ENCODE measurements around the gene OPRPN.

OPRPN gene

GRCh38 chr4:70437197-70437596 lies 39.5 kb downstream of the OPRPN start:
- POLR2A ChIA-PET: no interaction called here
- no peak for DNase-seq (ENCODE audit: extremely low spot score)
- no peak for TF ChIP-seq SP1 (IDR thresholded peaks at IDR 0.05)
- no peak for TF ChIP-seq TARDBP (IDR thresholded peaks at IDR 0.05)
- TF ChIP-seq FOXK2 (IDR thresholded peaks at IDR 0.05): no peak
- no peak for TF ChIP-seq LEF1 (IDR thresholded peaks at IDR 0.05; ENCODE audit: borderline replicate concordance)
- no peak for TF ChIP-seq CTBP1 (IDR thresholded peaks at IDR 0.05; ENCODE audit: borderline replicate concordance)
- no peak for TF ChIP-seq L3MBTL2 (conservative IDR thresholded peaks at IDR 0.05)
- no peak for TF ChIP-seq HDGF (IDR thresholded peaks at IDR 0.05; ENCODE audit: borderline replicate concordance)
- TF ChIP-seq ELF4 (IDR thresholded peaks at IDR 0.05): no peak
- no peak for TF ChIP-seq FOXM1 (IDR thresholded peaks at IDR 0.05; ENCODE audit: borderline replicate concordance)
- TF ChIP-seq SUZ12 (IDR thresholded peaks at IDR 0.05): no peak
- TF ChIP-seq PKNOX1 (IDR thresholded peaks at IDR 0.05): no peak
- no peak for TF ChIP-seq BHLHE40 (IDR thresholded peaks at IDR 0.05; ENCODE audit: borderline replicate concordance)
- no peak for TF ChIP-seq ARNT (IDR thresholded peaks at IDR 0.05)
- TF ChIP-seq ZNF384 (IDR thresholded peaks at IDR 0.05): no peak
- TF ChIP-seq NFRKB (IDR thresholded peaks at IDR 0.05): no peak
- no peak for TF ChIP-seq FOXA1 (IDR thresholded peaks at IDR 0.05)
- CTCF ChIA-PET: no interaction called here

- CTCF ChIA-PET: no interaction called here
- no peak for TF ChIP-seq ARNT (IDR thresholded peaks at IDR 0.05)
- no peak for TF ChIP-seq CTBP1 (IDR thresholded peaks at IDR 0.05; ENCODE audit: borderline replicate concordance)
- no peak for TF ChIP-seq HDGF (IDR thresholded peaks at IDR 0.05; ENCODE audit: borderline replicate concordance)
- TF ChIP-seq ZNF384 (IDR thresholded peaks at IDR 0.05): no peak
- TF ChIP-seq L3MBTL2 (conservative IDR thresholded peaks at IDR 0.05): no peak
- no peak for TF ChIP-seq FOXK2 (IDR thresholded peaks at IDR 0.05)
- no peak for TF ChIP-seq ELF4 (IDR thresholded peaks at IDR 0.05)
- no peak for TF ChIP-seq FOXM1 (IDR thresholded peaks at IDR 0.05; ENCODE audit: borderline replicate concordance)
- no peak for TF ChIP-seq SP1 (IDR thresholded peaks at IDR 0.05)
- TF ChIP-seq BHLHE40 (IDR thresholded peaks at IDR 0.05; ENCODE audit: borderline replicate concordance): no peak
- no peak for TF ChIP-seq PKNOX1 (IDR thresholded peaks at IDR 0.05)
- TF ChIP-seq NFRKB (IDR thresholded peaks at IDR 0.05): no peak
- TF ChIP-seq FOXA1 (IDR thresholded peaks at IDR 0.05): no peak
- TF ChIP-seq TARDBP (IDR thresholded peaks at IDR 0.05): no peak
- TF ChIP-seq SUZ12 (IDR thresholded peaks at IDR 0.05): no peak
- no peak for TF ChIP-seq LEF1 (IDR thresholded peaks at IDR 0.05; ENCODE audit: borderline replicate concordance)
- POLR2A ChIA-PET: no interaction called here
- DNase-seq (ENCODE audit: extremely low spot score): no peak
Observed at GRCh38 chr4:70442474-70442873, 44.7 kb downstream of the OPRPN start.

DNA sequence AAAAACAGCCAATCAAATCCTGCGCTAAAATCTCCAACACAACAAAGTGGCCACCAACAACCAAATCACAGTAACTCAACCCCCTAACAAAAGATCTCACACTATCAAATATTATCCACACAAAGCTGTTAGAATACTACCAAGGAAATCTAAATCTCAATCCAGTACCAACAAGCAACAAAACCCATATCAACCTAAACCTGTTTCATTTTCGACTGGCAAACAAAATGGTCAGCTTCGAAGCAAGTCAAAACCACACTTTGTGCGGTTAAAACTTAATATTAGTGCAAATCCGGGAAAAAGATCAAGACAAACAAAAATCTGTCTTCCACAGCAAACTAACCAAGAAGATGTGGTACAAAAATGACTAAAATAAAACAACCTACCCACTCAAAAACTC lies 45.6 kb downstream of the OPRPN start:
- ChIA-PET CTCF (no interaction called here), POLR2A (no interaction called here)
- DNase-seq (ENCODE audit: extremely low spot score): no peak
- TF ChIP-seq ARNT (IDR thresholded peaks at IDR 0.05) (no peak), SP1 (IDR thresholded peaks at IDR 0.05) (no peak), ELF4 (IDR thresholded peaks at IDR 0.05) (no peak), FOXA1 (IDR thresholded peaks at IDR 0.05) (no peak), FOXM1 (IDR thresholded peaks at IDR 0.05; ENCODE audit: borderline replicate concordance) (no peak), FOXK2 (IDR thresholded peaks at IDR 0.05) (no peak)

- POLR2A ChIA-PET: no interaction called here
- no peak for TF ChIP-seq SUZ12 (IDR thresholded peaks at IDR 0.05)
- no peak for TF ChIP-seq FOXM1 (IDR thresholded peaks at IDR 0.05; ENCODE audit: borderline replicate concordance)
- TF ChIP-seq ARNT (IDR thresholded peaks at IDR 0.05): no peak
- TF ChIP-seq PKNOX1 (IDR thresholded peaks at IDR 0.05): no peak
- TF ChIP-seq FOXA1 (IDR thresholded peaks at IDR 0.05): no peak
- TF ChIP-seq HDGF (IDR thresholded peaks at IDR 0.05; ENCODE audit: borderline replicate concordance): no peak
- TF ChIP-seq FOXK2 (IDR thresholded peaks at IDR 0.05): no peak
- TF ChIP-seq CTBP1 (IDR thresholded peaks at IDR 0.05; ENCODE audit: borderline replicate concordance): no peak
- TF ChIP-seq NFRKB (IDR thresholded peaks at IDR 0.05): no peak
- no peak for TF ChIP-seq ZNF384 (IDR thresholded peaks at IDR 0.05)
- TF ChIP-seq LEF1 (IDR thresholded peaks at IDR 0.05; ENCODE audit: borderline replicate concordance): no peak
- no peak for TF ChIP-seq SP1 (IDR thresholded peaks at IDR 0.05)
- no peak for TF ChIP-seq L3MBTL2 (conservative IDR thresholded peaks at IDR 0.05)
- no peak for TF ChIP-seq ELF4 (IDR thresholded peaks at IDR 0.05)
- no peak for TF ChIP-seq BHLHE40 (IDR thresholded peaks at IDR 0.05; ENCODE audit: borderline replicate concordance)
- no peak for TF ChIP-seq TARDBP (IDR thresholded peaks at IDR 0.05)
- CTCF ChIA-PET: no interaction called here
- DNase-seq (ENCODE audit: extremely low spot score): no peak
Observed at GRCh38 chr4:70449220-70449619, 51.5 kb downstream of the OPRPN start.

GRCh38 chr4:70452946-70453345 lies 55.2 kb downstream of the OPRPN start:
- POLR2A ChIA-PET: no interaction called here
- CTCF ChIA-PET: no interaction called here
- TF ChIP-seq SP1 (IDR thresholded peaks at IDR 0.05): no peak
- no peak for TF ChIP-seq BHLHE40 (IDR thresholded peaks at IDR 0.05; ENCODE audit: borderline replicate concordance)
- TF ChIP-seq LEF1 (IDR thresholded peaks at IDR 0.05; ENCODE audit: borderline replicate concordance): no peak
- no peak for TF ChIP-seq NFRKB (IDR thresholded peaks at IDR 0.05)
- TF ChIP-seq FOXK2 (IDR thresholded peaks at IDR 0.05): no peak
- TF ChIP-seq ELF4 (IDR thresholded peaks at IDR 0.05): no peak
- TF ChIP-seq SUZ12 (IDR thresholded peaks at IDR 0.05): no peak
- no peak for TF ChIP-seq CTBP1 (IDR thresholded peaks at IDR 0.05; ENCODE audit: borderline replicate concordance)
- no peak for TF ChIP-seq ARNT (IDR thresholded peaks at IDR 0.05)
- DNase-seq (ENCODE audit: extremely low spot score): no peak

All from HEK293T (cell line).